Muscle of arm (tissue), 12 donors: ENCODE measurements around the gene TRIM2. TPM values are rescaled to one million over a fixed set of nuclear protein-coding genes. Genes with fewer than 3 reads are reported as not detected.

ENCODE experiments used
- DNase-seq: peaks from one replicate; pipeline ENCODE4 v3.0.0-alpha.2; 2013
- polyA plus RNA-seq, 12 donors: library from polyadenylated mRNA; unstranded; fragments of 120-200 nt; gene quantifications; one replicate each; pipeline ENCODE4 v1.2.1, GENCODE V29; 2013; ENCODE audit not compliant: insufficient read length in 12 of 12

Gene TRIM2
- polyA plus RNA-seq, 12 donors: 18.1 to 46.5 (median 22.8) TPM; not detected in 1

DNA sequence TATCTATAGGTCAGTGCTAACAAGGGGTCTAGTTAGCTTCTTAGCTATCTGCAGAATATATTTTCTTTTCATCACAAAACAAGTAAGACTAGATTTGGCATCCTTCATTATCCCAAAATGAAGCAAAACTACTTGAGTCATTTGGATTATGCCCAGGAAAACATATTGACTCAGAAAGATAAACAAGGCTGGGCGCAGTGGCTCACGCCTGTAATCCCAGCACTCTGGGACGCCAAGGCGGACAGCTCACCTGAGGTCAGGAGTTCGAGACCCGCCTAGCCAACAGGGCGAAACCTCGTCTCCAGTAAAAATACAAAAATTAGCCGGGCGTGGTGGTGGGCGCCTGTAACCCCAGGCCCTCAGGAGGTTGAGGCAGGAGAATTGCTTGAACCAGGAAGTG is 122.3 kb downstream of the TRIM2 start:
- DNase-seq: no peak

DNA sequence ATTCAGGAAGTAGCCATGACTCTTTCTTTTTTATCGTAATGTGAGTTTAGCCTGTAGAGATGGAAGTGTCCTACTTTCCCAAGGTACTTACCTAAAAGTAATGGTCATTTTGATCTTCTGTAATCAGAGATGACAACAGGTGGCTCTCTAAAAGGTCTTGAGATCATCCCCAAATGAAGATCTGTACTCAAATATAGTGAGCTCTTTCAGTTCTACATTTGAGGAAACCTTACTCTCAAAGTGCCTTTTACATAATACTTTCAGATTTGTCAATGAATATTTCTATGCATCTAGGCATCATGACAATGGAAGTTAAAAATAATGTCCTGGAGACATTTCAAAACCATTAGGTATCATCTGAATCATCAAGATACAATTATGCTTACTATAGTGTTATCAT is 123.0 kb downstream of the TRIM2 start:
- DNase-seq: no peak

DNA sequence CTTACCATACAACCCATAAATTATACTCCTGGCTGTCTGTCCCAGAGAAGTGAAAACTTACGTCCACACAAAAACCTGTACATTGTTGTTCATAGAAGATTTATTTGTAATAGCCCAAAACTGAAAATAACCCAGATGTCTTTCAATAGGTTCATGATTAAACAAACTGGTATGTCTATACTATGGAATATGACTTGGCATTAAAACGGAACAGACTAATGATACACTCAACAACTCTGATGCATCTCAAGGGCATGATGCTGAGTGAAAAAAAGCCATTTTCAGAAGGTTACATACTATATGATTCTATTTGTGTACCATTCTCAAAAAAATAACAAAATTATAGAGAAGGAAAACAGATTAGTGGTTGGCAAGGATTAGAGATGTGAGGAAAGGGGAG is 128.7 kb downstream of the TRIM2 start:
- no peak for DNase-seq

DNA sequence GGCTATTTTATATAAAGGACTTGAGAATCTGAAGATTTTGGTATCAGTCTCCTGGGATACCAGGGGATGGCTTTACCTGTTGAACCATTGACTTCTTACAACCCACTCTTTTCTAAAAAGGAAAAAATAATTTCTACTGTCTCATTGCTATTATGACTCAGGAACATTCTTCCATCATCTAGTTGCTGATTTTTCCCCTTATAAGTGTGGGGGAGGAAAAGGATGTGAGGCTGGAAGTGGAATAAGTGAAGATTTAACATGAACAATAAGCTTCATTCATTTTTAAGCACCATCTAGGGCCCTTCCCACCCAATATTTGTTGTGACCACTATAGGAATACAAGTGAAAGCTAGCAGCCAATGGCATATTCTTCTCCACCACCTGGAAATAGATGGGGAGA is 129.6 kb downstream of the TRIM2 start:
- no peak for DNase-seq

DNA sequence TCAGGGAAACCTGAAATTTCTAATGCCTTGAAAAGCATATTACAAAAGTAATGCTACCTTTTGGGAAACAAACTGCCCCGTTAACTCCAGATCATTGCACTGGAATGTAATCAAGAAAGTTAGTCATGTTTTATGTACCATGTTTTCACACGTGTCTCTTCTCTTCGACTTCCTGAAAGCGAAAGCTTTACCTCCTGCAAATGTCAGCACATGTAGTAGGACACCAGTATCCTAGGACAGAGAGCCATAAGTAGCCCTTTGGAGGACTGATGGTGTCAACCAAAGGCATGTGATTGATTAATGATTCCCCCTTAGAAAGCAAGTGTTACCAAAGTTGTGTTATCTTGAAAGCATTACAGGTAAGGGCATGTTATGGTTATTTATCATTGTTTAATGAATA is 131.4 kb downstream of the TRIM2 start:
- DNase-seq: no peak

DNA sequence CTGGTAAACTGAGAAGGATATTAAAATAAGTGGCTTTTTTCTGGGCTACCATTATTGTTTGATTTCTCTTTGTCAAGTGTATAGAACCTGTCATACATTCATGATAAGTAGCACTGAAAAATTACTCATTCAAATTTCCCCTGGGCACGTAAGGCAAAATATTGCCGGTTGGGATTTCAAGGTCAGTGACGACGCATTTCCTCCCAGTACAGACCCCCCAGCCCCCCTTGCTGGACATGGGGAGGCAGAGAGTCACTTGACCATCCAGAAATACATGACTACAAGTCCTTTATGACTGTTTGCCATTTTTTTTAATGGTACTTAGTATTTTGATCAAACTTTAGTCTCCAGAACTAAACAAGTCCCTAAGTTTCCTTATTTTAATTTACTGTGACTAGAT is 133.4 kb downstream of the TRIM2 start:
- no peak for DNase-seq

DNA sequence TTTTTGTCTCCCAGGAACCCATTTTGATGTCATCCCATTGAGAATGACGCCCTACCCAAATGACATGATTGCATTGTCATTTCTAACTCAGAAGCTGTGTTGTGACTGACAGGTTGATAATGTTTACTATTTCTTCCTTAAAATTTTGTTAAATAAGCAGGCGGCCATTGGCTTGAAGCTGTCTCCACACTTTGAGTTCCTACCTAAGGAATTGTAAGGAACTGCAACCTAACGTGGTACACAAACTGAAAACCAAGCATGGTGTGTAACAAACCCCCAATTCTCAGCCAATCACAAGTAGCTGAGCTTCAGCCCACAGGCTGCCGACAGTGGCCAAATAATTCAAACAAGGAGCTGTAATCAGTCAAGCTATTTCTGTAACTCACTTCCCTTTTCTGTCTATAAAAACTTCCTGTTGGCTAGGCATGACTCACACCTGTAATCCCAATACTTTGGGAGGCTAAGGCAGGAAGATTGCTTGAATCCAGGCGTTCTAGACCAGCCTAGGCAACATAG is 137.4 kb downstream of the TRIM2 start:
- no peak for DNase-seq

DNA sequence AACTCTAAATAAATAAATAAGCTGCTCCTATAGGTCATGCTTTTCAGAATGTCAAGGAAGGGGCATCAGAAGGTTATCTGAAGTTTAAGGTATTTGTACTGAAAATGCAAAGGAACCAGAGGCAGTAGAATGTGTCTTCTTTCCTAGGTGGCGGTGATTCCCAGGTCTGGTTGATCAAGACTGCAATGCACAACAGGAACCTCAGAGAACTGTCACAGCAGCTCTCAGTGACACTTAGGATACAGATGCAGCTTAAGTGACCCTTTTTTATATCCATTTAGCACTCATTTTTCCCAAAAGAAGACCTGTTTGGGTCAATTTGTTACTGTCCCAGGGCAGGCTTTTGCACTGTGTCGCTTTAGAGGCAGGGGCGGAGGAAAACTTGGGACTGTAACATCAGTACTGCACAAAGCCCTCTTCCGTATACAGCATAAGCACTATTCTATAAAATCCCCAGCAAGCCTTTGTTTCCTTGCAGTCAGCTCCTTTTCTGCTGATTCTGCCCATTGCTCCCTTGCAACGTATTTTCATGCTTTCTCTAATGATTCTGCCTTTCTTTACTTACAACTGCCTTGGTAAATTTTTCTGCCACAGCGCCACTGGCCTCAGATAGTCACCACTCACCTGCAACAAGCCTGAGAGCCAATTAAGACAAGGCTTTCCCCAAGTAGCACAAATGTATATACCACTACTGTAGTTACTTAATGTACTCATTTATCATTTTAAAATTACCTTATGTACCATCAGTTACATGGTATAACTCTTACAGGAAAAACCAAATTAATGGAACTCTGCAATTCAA is 138.7 kb downstream of the TRIM2 start:
- no peak for DNase-seq

DNA sequence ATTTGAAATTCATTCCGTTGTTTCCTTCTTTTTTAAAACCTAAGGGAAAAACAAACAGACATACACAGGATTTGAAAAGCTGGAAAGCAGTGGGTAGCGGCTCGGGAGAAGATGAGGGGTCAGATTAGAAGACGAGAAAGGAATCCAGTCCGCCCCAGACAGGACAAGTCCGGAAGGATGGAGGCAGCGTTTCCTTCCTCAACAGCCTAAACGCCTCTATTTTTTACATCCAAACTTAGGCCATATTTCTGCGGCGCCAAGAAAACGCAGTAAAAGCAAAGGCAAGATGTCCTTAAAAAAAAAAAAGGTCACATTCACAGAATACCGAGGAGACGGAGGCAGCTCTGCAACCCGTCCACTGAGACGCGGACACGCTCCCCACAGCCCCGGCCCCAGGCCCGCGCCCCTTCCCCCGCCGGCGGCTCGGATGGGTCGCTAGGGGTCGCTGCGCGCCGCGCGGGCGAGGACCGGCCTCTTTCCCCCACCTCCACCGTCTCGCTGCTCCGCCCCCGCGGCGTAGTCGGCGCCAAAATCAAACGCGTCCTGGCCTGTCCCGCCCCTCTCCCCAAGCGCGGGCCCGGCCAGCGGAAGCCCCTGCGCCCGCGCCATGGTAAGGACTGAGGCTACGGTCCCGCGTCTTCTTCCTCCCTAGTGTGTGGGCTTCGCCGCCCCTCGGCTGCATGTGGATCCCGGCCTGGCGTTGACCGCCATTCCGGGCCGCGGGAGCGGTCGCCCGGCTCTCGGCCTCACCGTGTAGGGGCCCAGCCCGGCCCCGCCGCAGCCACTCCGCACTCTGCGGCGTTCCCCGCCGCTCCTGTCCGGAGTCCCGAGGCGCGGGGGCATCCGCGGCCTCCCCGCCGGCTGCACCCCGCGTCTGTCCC is 140.1 kb downstream of the TRIM2 start, which contains the start of gene MND1:
TSS of gene MND1 (plus strand) at position 558 of the 881 bp plus-strand sequence. CDS start at position 608, 50 bp downstream.
- DNase-seq: peak; percentile 92

DNA sequence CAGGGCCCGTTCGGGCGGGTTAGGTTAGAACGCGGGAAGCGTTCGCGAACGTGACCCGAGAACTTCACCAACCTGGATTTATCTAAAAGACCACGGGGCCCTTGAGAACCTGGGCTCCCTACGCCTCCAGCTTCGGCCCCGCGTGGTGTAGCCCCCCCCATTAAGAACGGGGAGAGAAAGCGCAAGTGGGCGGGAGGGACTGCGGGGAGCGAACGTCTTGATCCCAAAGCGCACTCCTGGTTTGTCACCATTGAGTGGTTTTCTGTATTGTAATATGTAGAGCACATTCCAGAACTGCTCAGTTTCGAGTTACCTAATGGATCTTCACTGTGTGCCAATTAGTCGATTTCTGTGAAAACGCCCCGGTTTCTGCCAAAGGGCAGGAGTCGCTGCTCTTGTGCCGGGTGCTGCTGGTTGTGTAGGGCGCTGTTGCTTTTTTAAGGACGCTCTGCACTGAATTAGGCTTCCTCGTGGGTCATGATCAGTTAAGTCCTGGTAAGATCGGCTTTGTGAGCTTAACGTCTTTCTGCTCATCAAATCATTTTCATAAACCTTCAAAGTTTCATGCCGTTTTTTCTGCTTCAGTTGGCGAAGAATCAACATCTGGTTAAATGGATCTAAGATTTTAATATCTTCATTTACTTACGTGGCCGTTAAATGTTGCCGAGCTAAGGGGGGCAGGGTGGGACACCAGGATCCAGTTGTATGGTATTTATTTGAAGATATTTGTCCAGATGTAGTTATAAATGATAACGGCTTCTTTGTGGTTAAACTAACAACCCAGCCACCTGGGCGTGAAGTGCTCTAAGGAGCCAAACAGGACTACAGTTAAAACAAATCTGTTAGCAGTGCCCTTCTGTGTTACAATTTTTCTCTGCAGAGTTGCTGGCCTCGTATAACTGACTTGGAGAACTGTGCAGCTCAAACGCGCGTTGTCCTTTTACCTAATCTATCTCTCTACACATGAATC is 141.1 kb downstream of the TRIM2 start:
- DNase-seq: peak; percentile 48

DNA sequence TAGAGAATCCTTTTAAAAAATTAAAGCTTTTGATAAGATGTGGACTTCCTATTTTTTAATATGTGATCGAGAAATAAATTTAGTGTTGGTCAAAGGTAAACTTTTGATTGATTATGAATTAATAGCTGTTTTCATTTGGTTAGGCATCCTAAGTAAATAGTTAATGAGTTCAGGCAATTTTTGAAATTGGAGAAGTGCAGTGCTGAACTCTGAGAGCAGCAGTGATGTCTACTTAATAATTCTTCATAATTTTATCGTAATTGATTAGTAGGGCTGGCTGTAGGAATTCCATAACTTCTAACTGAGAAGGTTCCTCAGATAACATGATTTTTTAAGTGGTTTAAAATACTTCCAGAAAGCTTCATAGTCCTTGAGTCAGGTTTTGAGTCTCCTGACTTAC is 141.8 kb downstream of the TRIM2 start:
- no peak for DNase-seq

DNA sequence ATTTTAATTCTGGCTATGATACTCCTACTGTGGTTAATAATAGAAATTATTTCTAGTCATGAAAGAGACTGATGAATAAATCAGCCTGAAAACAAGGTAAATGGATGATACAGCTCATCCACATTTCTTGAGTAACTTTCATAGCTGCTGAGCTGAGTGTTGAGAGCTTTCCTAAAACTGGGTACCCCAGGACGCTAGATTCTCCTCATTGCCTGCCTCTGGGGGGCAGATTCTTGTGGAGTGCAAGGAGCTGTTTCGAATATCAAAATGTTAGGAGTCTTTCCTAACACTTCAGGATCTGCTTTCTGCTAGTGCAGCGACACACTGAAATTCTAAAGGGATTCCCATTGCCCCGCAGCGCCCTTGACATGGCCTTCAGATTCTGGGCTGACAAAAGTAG is 142.3 kb downstream of the TRIM2 start:
- DNase-seq: no peak

DNA sequence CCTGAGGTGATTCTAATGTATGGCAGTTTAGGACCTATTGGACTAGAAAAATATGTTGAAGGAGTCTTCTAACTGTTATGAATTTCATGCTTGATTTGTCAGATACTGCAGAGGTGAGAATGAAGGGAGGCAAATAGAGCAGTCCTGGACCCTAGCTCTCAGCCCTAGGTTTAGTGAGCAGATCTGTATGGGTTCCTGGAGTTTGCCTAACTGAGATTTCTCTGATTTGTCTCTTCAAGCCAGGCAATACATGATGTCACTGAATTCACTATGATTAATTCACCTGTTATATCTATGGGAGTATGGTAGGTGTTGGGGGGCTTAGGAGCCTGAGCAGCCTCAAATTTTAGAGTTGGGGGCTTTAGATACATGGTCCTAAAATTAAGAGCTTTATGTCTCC is 142.9 kb downstream of the TRIM2 start:
- no peak for DNase-seq

DNA sequence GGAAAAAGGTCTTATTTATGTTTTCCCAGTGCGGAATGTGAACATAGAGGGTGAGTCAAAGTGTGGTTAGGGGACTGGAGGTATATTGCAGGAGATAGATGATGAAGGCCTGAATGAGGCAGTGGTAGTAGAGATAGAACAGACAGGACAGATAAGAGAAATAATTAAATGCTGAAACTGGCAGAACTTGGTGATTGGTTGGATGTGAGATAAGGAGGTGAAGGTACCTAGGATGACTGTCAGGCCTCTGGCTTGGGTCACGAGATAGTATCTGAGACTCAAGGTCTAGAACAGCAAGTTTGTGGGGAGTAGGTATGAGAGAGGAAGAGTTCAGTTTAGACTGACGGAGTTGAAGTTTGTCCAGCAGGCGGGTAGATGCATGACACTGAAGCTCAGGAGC is 143.8 kb downstream of the TRIM2 start:
- no peak for DNase-seq

DNA sequence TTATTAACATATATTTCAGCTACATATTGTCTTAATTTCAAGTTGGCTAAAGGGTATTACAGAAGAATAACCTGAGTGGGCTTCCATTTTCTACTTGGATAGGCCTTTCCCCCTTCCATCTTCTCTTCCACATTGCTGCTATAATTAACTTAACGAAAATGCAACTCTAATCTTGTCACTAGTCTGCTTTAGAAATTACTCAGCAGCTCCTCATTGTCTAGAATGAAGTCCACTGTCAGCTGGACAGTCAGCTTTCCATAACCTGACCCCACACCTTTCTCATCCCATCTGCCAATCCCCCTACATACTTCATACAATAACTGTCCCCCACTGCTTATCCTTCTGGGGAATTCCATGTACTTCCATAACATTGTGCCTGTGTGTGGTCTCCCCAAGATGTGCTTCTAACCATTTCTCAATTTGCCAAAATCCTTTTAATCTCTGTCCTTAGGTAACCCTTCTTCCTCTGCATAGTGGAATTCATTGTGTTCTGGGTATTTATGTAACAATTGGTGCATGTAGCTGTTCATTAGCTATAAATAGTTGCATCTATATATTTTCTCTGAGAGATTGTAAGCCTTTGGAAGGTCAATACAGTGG is 145.1 kb downstream of the TRIM2 start:
- DNase-seq: no peak

DNA sequence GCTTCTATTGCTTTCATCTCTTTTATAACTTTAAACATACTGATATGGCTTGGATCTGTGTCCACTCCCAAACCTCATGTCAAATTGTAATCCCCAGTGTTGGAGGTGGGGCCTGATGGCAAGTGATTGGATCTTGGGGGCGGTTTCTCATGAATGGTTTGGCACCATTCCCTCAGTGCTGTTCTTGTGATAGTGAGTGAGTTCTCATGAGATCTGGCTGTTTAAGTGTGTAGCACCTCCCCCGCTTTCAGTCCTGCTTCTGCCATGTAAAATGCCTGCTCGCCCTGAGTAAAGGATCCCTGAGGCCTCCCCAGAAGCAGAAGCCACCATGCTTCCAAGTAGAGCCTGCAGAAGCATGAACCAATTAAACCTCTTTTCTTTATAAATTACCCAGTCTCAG is 157.9 kb downstream of the TRIM2 start:
- DNase-seq: no peak

DNA sequence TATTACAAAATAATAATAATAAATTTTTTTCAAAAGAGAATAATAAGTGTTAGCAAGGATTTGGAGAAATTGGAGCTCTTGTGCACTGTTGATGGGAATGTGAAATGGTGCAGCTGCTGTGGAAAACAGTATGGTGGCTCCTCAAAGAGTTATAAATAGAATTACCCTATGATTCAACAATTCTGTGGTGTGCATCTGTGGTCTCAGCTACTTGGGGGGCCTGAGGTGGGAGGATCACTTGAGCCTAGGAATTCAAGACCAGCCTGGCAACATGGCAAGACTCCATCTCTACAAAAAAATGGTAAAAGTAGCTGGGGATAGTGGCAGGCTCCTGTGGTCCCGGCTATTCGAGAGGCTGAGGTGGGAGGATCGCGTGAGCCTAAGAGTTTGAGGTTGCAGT is 159.8 kb downstream of the TRIM2 start:
- DNase-seq: no peak

DNA sequence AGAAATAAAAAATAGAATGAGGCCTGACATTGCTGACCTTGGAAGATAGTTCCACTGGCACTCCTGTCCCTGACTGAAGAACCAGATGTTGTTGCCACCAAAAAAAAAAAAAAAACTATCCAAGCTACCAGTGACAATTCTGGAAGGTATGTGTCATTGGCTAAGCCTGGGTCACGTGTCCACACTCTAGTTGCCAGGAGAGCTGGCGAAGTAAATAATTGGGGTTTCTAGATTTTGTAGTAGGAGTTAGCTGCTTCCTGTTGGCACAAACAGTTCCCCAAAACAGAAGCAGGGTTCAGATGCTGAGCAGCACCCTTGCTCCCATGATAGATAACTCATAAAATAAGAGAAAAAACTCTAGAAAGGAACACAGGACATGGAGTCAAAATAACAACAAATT is 160.8 kb downstream of the TRIM2 start:
- no peak for DNase-seq

DNA sequence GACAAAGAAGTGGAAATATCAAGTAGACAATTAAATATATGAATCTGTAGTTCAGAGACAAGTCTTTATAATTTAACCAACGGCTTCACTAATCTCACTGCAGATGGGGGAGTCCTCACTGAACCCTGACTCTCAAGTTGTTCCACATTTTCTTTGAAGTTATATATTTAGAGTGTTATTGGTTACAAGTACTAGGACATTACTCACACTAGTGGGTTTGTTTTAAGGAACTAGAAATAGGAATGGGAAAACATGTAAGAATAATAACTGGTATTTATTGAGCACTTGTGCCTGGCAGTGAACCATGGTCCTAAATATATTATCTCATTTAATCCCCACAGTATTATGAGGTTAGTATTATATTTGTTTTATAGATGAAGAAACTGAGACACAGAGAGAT is 162.2 kb downstream of the TRIM2 start:
- DNase-seq: no peak

DNA sequence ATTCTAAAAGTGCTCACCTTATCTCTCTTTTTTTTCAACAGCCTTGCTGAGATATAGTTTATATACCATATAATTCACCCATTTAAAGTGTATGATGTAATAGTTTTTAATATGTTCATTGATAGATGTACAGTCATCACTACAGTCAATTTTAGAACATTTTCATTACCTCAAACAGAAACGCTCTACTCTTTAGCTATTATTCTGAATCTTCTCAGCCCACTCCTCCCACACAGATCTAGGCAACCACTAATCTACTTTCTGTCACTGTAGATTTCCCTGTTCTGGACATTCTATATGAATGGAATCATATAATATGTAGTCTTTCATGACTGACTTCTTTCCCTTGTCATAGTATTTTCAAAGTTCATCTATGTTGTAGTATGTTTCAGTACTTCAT is 162.8 kb downstream of the TRIM2 start:
- no peak for DNase-seq

DNA sequence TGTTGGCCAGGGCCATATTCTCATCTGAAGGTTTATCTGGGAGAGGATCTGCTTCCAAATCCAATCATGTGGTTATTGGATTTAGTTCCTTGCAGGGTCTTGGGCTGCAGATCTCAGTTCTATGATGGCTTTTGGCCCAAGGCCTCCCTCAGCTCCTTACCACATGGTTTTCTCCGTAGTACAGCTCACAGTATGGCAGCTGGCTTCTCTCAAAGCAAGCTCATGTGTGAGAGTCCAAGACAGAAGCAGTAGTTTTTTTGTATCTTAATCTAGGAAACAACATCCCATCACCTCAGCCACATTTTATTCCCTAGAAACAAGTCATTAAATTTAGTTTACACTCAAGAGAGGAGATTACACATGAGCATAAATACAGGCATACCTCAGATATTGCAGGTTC is 164.8 kb downstream of the TRIM2 start:
- DNase-seq: no peak
